ENCODE measurements around the gene RNU6-1. TPM values are rescaled to one million over a fixed set of nuclear protein-coding genes. Genes with fewer than 3 reads are reported as not detected.

The RNU6-1 gene
- total and polyA plus RNA-seq, 2 experiments from 2014 or later = not detected

GRCh38 chr15:67850336-67850735 lies 10.5 kb upstream of the RNU6-1 start:
- TF ChIP-seq POLR2AphosphoS5 (IDR thresholded peaks at IDR 0.05; ENCODE audit: low read depth) = no peak
- no peak for TF ChIP-seq STAT1 (IDR thresholded peaks at IDR 0.05; ENCODE audit: unreplicated experiment)
- no peak for TF ChIP-seq ZNF331 (CRISPR knock-in tag; IDR thresholded peaks at IDR 0.05; ENCODE audit: low read depth)
- TF ChIP-seq ZNF462 (CRISPR knock-in tag; IDR thresholded peaks at IDR 0.05) = no peak
- TF ChIP-seq REST (IDR thresholded peaks at IDR 0.05; ENCODE audit: unreplicated experiment) = no peak
- no peak for TF ChIP-seq CTCF (conservative IDR thresholded peaks at IDR 0.05; ENCODE audit: low read depth in 2 of 2)
- TF ChIP-seq JUNB (IDR thresholded peaks at IDR 0.05; ENCODE audit: unreplicated experiment) = no peak
- TF ChIP-seq ETS1 (IDR thresholded peaks at IDR 0.05) = no peak
- TF ChIP-seq ZNF114 (CRISPR knock-in tag; IDR thresholded peaks at IDR 0.05) = no peak
- no peak for TF ChIP-seq CREB1 (CRISPR knock-in tag; IDR thresholded peaks at IDR 0.05; ENCODE audit: low read depth)
- no peak for TF ChIP-seq EZH2 (IDR thresholded peaks at IDR 0.05; ENCODE audit: low read depth, unreplicated experiment)
- TF ChIP-seq EZH2phosphoT487 (IDR thresholded peaks at IDR 0.05; ENCODE audit: unreplicated experiment) = no peak
- no peak overlapping the region for H3K4me3 ChIP-seq
- ATAC-seq = no peak
- H3F3A ChIP-seq (replicated peaks; ENCODE audit: low read depth) = no peaks in the 10 kb centered on the region
- no peak overlapping the region for H3K27ac Mint-ChIP-seq
- H3K27ac ChIP-seq (ENCODE audit: low read depth) = no peak overlapping the region
- peaks cover 24% of the 10 kb centered on the region for H3K4me1 ChIP-seq (ENCODE audit: insufficient read depth)
- peaks cover 5% of the 10 kb centered on the region; the same call in 1 of the 2 replicates for H3K9me2 ChIP-seq (ENCODE audit: insufficient read depth)
- H4K20me1 ChIP-seq (replicated peaks; ENCODE audit: insufficient read depth) = no peaks in the 10 kb centered on the region
- no peak for DNase-seq (ENCODE audit: low spot score)
- peaks cover 8% of the 10 kb centered on the region for H3K27me3 Mint-ChIP-seq (ENCODE audit: insufficient read depth, low read depth, poor library complexity)
- H3K36me3 ChIP-seq (ENCODE audit: insufficient read depth) = peaks cover 3% of the 10 kb centered on the region; the same call in 1 of the 2 replicates
- no peak overlapping the region for H3K4me3 Mint-ChIP-seq
- no peaks in the 10 kb centered on the region for H3K27me3 ChIP-seq (ENCODE audit: insufficient read depth)
- H3K4me1 Mint-ChIP-seq = peaks cover 37% of the 10 kb centered on the region
- no peaks in the 10 kb centered on the region for H3K79me2 ChIP-seq (replicated peaks; ENCODE audit: insufficient read depth)
- no peak overlapping the region for H3K4me2 ChIP-seq
- H2AFZ ChIP-seq = peak overlapping the region; percentile 76
- H3K9me3 Mint-ChIP-seq = no peaks in the 10 kb centered on the region; the same call in 2 of the 3 replicates
- H3K36me3 Mint-ChIP-seq (ENCODE audit: low read depth) = no peaks in the 10 kb centered on the region

Measured in GM23338 (cell line).